Retinal pigment epithelial cell (primary cell): Measurements from ENCODE around the gene CA4.

Source experiments
- DNase-seq: peaks from one replicate; pipeline ENCODE4 v3.0.0-alpha.2; 2010; ENCODE audit warnings: low read depth
- H3K4me3 ChIP-seq: 2 replicates; pipeline ENCODE4 v1.5.1; 2011; ENCODE audit warnings: mild to moderate bottlenecking, low read length, control low read depth, moderate library complexity
- TF ChIP-seq, protein P1 (sequence below): conservative IDR thresholded peaks from 2 replicates; pipeline ENCODE4 v1.5.1; 2011; ENCODE audit warnings: low read depth, low read length, control low read depth, inconsistent platforms

The CA4 gene

DNA sequence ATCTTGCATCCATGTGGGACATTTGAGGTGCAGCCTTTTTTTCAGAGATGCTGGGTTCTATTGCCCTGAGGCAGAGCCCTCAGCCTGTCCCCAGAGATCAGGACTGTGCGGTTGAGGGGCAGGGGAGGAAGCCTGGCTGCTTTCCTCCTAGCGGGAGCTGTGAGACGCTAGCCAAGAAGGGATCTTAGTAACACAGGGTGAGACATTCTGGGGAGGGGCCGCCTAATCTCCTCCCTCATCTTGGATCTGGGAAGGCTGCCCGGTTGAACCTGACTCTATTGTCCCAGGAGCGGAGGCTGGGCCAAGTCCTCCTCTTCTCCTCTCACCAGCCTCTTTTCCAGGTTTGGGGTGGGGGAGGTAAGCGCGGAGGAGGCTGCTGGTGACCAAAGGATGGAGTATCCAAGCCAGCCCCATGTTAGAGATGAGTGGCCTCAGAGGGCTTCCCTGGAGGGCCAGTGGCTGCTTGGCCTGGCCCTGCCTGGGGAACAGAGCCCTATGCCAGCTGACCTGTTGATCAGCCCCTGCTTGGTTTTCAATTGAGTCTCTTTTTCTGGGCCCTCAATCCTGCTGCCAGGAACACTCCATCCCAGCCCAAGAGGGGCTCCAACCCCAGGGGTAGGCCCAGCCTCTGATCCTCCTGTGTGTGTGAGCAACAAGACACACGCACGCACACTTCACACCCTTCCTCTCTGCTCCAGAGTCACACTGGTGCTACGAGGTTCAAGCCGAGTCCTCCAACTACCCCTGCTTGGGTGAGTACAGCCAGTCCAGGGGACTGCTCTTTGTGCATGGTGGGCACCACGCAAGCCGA is 5.0 kb downstream of the CA4 start:
- TF ChIP-seq, protein P1, sequence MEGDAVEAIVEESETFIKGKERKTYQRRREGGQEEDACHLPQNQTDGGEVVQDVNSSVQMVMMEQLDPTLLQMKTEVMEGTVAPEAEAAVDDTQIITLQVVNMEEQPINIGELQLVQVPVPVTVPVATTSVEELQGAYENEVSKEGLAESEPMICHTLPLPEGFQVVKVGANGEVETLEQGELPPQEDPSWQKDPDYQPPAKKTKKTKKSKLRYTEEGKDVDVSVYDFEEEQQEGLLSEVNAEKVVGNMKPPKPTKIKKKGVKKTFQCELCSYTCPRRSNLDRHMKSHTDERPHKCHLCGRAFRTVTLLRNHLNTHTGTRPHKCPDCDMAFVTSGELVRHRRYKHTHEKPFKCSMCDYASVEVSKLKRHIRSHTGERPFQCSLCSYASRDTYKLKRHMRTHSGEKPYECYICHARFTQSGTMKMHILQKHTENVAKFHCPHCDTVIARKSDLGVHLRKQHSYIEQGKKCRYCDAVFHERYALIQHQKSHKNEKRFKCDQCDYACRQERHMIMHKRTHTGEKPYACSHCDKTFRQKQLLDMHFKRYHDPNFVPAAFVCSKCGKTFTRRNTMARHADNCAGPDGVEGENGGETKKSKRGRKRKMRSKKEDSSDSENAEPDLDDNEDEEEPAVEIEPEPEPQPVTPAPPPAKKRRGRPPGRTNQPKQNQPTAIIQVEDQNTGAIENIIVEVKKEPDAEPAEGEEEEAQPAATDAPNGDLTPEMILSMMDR = no peak
- DNase-seq = peak; percentile 39
- H3K4me3 ChIP-seq = no peak overlapping the region

DNA sequence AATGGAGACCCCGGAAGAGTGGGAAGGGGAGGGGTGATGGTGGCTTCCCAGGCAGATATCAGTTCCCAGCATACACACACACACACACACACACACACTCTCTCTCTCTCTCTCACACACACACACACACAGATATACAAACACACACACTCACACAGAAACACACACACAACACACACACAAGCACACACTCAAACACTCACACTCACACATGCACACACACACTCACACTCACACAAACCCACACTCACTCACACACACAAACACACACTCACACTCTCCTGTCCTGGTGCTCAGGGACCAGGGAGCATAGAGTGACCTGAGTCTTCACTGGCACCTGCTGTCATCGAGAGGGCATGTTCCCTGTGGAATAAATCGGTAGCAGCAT is 5.6 kb downstream of the CA4 start:
- no peak for DNase-seq
- no peak overlapping the region for H3K4me3 ChIP-seq
- TF ChIP-seq, protein P1 = no peak

DNA sequence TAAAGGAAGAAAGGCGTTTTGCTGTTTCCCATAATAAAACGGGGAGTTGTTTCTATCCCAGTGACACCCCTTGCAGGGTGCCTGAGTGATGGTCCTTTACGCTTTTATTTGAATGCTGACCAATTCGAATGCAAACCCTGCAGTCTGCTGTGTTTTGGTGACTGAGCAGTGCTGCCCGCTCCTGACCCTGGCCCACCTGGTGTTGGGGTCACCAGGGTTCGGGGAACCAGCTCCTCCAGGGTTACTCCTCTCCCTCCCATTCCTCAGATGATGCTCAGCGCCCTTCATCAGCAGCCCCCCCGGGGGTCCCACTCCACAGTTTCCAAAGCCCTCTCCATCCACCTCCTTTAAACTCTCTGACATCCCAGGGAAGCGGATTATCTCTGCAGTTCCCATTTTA is 6.0 kb downstream of the CA4 start:
- no peak for DNase-seq
- TF ChIP-seq, protein P1 = no peak
- H3K4me3 ChIP-seq = no peak overlapping the region

DNA sequence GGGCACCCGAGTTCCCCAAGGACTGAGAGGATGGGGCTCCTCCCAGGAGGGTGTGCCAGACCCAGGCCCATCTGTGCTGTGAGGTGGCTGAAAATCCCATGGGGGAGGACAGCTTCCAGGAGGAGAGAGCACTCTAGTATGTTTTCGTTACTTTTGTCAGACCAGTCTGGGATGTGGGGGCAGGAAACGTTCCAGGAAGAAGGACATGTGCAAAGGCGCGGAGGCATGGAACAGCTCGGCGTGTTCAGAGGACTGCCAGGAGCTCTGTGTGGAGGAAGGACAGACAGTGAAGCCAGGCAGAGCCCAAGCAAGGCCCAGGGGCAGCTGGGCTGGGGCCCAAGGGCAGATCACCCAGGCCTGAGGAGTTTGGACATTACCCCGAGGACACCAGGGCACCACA is 7.0 kb downstream of the CA4 start:
- no peak overlapping the region for H3K4me3 ChIP-seq
- TF ChIP-seq, protein P1 = no peak
- DNase-seq = no peak

DNA sequence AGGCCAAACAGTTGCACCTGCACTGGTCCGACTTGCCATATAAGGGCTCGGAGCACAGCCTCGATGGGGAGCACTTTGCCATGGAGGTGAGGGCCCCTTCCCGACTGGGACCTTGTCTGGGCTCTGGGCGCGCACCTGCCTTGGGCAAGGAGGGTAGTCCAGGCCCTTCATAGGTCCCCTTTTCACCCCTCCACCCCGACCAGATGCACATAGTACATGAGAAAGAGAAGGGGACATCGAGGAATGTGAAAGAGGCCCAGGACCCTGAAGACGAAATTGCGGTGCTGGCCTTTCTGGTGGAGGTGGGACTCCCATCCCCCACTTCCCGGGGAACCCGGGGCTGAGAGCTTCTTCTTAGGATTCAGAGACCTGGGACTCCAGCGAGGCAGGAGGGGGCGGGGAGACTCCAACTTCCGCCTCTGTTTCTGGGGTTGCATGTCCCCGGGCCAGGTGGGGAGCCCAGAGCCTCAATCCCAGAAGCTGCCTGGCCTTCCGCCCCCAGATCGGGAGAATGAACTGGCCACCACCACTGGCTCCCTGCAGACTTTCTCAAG is 7.8 kb downstream of the CA4 start:
- H3K4me3 ChIP-seq = no peak overlapping the region
- TF ChIP-seq, protein P1 = no peak

DNA sequence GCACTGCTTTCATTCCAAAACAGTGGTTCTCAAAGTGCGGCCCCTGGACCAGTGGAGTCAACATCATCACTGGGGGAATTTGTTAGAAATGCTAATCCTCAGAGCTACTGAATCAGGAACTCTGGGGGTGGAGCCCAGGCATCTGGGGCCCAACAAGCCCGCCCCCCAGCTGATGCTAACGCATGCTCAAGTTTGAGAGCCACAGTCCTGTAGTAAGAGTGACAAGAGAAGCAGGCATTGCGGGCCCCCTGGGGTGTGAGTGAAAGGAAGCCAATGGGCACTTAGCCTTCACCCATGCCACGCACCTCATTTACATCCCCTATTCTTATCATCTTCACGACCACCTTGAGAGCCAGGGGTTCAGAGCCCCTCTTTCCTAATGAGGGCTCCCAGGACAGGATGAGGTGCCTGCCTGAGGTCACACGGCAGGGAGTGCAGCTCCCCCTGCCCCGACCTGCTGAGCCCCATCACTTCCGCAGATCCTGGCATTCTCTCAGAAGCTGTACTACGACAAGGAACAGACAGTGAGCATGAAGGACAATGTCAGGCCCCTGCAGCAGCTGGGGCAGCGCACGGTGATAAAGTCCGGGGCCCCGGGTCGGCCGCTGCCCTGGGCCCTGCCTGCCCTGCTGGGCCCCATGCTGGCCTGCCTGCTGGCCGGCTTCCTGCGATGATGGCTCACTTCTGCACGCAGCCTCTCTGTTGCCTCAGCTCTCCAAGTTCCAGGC is 9.1 kb downstream of the CA4 start:
- TF ChIP-seq, protein P1 = no peak
- DNase-seq = no peak
- no peak overlapping the region for H3K4me3 ChIP-seq

More for the DNA sequence above, 7.8 kb downstream of the CA4 start:
- no peak for DNase-seq

DNA sequence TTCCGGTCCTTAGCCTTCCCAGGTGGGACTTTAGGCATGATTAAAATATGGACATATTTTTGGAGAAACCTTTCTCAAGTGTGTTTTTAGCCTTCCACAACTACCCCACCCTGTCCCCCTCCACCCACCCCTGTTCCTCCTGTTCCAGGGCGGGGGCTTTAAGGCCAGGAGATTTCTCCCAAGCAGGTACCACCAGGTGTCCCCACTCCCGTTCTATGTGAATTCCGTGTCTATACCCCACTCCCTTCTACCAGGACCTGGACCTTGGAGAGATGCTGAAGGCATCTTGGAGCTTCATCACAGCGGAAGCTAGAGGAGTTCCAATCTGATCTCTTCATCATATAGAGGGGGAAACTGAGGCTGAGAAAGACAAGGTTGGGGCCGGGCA is 9.7 kb downstream of the CA4 start:
- TF ChIP-seq, protein P1 = no peak
- H3K4me3 ChIP-seq = no peak overlapping the region
- no peak for DNase-seq
